Ectodermal cell (in vitro differentiated cells): ENCODE results near the gene REEP5.
"Not testable (repeated sequence)": the region's sequence is repeated elsewhere in the genome, so short reads cannot be mapped to it uniquely, and the experiment has no call there.

ENCODE experiments used
- H3K27ac ChIP-seq: 2 replicates; pipeline ENCODE4 v1.7.0; 2013; ENCODE audit warnings: mild to moderate bottlenecking, low read depth, low read length; ENCODE audit not compliant: insufficient read depth, poor library complexity, severe bottlenecking
- H3K27me3 ChIP-seq: 2 replicates; pipeline ENCODE4 v1.7.0; 2013; ENCODE audit warnings: mild to moderate bottlenecking, low read length; ENCODE audit not compliant: insufficient read depth, control insufficient read depth, poor library complexity, severe bottlenecking
- H3K36me3 ChIP-seq: one replicate; pipeline ENCODE4 v1.7.0; 2013; ENCODE audit warnings: low read length; ENCODE audit not compliant: control insufficient read depth, insufficient read depth
- H3K4me1 ChIP-seq: one replicate; pipeline ENCODE4 v1.7.0; 2013; ENCODE audit warnings: low read length; ENCODE audit not compliant: control insufficient read depth, insufficient read depth
- H3K4me3 ChIP-seq: 2 replicates; pipeline ENCODE4 v1.7.0; 2013; ENCODE audit warnings: low read depth, low read length, control low read depth; ENCODE audit not compliant: insufficient read depth
- H3K9me3 ChIP-seq: 2 replicates; pipeline ENCODE4 v1.7.0; 2013; ENCODE audit warnings: mild to moderate bottlenecking, low read length, moderate library complexity; ENCODE audit not compliant: control insufficient read depth
- WGBS, 2 experiments: methylation state at CpG; one replicate each; pipeline ENCODE4 v1.1.7; 2013; ENCODE audit warnings: missing lambda C conversion rate in 2 of 2; 5-methylcytosine and 5-hydroxymethylcytosine counted together

Gene REEP5

DNA sequence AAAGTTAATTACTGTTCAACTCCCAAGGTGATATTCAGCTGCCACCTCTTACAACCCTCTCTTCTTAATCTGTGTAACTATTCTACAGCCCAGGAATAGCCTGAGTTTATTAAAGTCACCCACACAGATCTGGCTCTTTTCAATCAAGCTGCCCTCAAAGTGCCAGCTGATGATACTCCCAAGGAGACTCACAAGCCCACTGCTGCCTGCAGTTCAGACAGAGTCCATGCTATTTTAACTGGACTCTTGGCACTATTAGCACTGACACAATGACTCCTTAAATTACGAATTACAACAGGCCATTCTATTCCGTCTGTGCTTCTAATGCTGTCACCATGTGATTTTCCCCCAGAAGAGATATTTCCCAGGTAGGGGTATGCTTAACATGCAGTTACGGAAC is 26.3 kb downstream of the REEP5 start:
- Histone ChIP-seq H3K4me1 (no peaks in the 10 kb centered on the region), H3K27me3 (no peaks in the 10 kb centered on the region), H3K4me3 (no peak overlapping the region), H3K27ac (no peak overlapping the region), H3K9me3 (no peaks in the 10 kb centered on the region), H3K36me3 (no peaks in the 10 kb centered on the region)
- WGBS, 2 experiments = 93 to 94% methylated on average over 3 of the region's 3 CpGs

GRCh38 chr5:112892776-112893175 is 29.3 kb downstream of the REEP5 start:
- Histone ChIP-seq H3K9me3 (no peaks in the 10 kb centered on the region), H3K27me3 (no peaks in the 10 kb centered on the region), H3K4me3 (no peak overlapping the region), H3K36me3 (no peaks in the 10 kb centered on the region), H3K4me1 (no peaks in the 10 kb centered on the region), H3K27ac (no peak overlapping the region)
- WGBS, 2 experiments = 90 to 96% methylated on average over 10 to 13 of the region's 13 CpGs

DNA sequence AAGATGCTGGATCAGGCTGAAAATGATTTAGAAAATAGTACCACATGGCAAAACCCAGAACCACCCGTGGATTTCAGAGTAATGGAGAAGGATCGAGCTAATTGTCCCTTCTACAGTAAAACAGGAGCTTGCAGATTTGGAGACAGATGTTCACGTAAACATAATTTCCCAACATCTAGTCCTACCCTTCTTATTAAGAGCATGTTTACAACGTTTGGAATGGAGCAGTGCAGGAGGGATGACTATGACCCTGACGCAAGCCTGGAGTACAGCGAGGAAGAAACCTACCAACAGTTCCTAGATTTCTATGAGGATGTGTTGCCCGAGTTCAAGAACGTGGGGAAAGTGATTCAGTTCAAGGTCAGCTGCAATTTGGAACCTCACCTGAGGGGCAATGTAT is 30.0 kb downstream of the REEP5 start:
- H3K4me1 ChIP-seq, H3K9me3 ChIP-seq, H3K4me3 ChIP-seq, H3K36me3 ChIP-seq, H3K27ac ChIP-seq, H3K27me3 ChIP-seq: not testable (repeated sequence)
- WGBS, 2 experiments = 89 to 94% methylated on average over 6 to 8 of the region's 8 CpGs

GRCh38 chr5:112886975-112887374 is 35.1 kb downstream of the REEP5 start:
- H3K27me3 ChIP-seq = no peaks in the 10 kb centered on the region
- no peak overlapping the region for H3K4me3 ChIP-seq
- no peaks in the 10 kb centered on the region for H3K9me3 ChIP-seq
- no peak overlapping the region for H3K27ac ChIP-seq
- H3K36me3 ChIP-seq = peaks cover 10% of the 10 kb centered on the region
- H3K4me1 ChIP-seq = no peaks in the 10 kb centered on the region
- WGBS, 2 experiments = 95 to 97% methylated on average over 4 of the region's 4 CpGs

- Histone ChIP-seq H3K27ac (no peak overlapping the region), H3K36me3 (peaks cover 12% of the 10 kb centered on the region)
- WGBS, 2 experiments = 93 to 98% methylated on average over 3 of the region's 3 CpGs
These were observed 37.0 kb downstream of the REEP5 start for GRCh38 chr5:112885001-112885400.

DNA sequence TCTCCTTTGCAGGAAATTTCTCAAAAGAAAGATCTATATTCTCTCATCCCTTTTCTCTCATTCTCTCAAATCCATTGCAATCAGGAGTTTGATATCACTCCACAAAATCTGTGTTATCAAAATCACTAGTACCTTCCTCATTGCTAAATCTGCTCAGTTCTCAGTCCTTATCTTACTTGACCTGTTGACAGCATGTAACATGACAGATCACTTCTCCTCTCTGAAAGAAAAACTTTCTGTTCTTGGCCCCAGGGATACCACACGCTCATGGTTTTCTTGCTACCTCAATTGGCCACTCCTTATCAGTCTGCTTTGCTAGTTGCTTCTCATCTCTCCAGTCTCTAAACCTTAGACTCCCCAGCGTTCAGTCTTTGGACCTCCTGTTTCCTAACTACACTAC is 38.8 kb downstream of the REEP5 start:
- WGBS, 2 experiments = 93 to 94% methylated on average over 2 of the region's 2 CpGs
- no peaks in the 10 kb centered on the region for H3K9me3 ChIP-seq
- no peak overlapping the region for H3K4me3 ChIP-seq
- no peaks in the 10 kb centered on the region for H3K27me3 ChIP-seq
- H3K4me1 ChIP-seq = no peaks in the 10 kb centered on the region
- H3K27ac ChIP-seq = no peak overlapping the region
- peaks cover 13% of the 10 kb centered on the region for H3K36me3 ChIP-seq

More at GRCh38 chr5:112885001-112885400, 37.0 kb downstream of the REEP5 start:
- no peaks in the 10 kb centered on the region for H3K27me3 ChIP-seq
- no peak overlapping the region for H3K4me3 ChIP-seq
- H3K4me1 ChIP-seq = no peaks in the 10 kb centered on the region
- no peaks in the 10 kb centered on the region for H3K9me3 ChIP-seq

- Histone ChIP-seq H3K36me3 (peaks cover 7% of the 10 kb centered on the region), H3K27ac (no peak overlapping the region), H3K4me3 (no peak overlapping the region), H3K4me1 (no peaks in the 10 kb centered on the region), H3K9me3 (no peaks in the 10 kb centered on the region), H3K27me3 (no peaks in the 10 kb centered on the region)
- WGBS, 2 experiments = 88 to 93% methylated on average over 2 of the region's 2 CpGs
These were observed 41.6 kb downstream of the REEP5 start for GRCh38 chr5:112880219-112880964.

DNA sequence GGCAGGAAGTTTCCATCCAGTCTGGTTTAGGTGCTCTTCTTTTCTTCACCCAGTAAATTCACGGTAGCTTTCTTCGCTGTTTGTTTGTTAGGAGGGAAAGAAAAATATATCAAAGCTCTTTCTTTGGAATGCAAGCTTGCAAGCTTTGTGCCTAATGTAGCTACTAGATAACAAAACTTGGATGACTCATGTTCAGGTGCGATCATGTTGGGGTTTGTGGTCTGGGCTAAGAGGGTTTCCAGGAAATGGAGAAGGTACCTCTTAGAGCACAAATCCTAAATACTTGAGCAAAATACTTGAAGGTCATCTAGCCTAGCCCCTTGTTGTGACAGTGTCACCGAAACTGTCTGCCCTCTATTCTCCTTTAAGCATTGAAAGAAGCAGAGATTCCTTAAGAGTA is 43.3 kb downstream of the REEP5 start:
- no peak overlapping the region for H3K4me3 ChIP-seq
- H3K27ac ChIP-seq = no peak overlapping the region
- peaks cover 2% of the 10 kb centered on the region for H3K36me3 ChIP-seq
- 91 to 93% methylated on average over 4 of the region's 4 CpGs for WGBS, 2 experiments
- H3K27me3 ChIP-seq = no peaks in the 10 kb centered on the region
- H3K9me3 ChIP-seq = no peaks in the 10 kb centered on the region
- no peaks in the 10 kb centered on the region for H3K4me1 ChIP-seq

- H3K36me3 ChIP-seq = peaks cover 2% of the 10 kb centered on the region
- no peaks in the 10 kb centered on the region for H3K4me1 ChIP-seq
- no peak overlapping the region for H3K4me3 ChIP-seq
- H3K27ac ChIP-seq = no peak overlapping the region
- 78 to 82% methylated on average over 3 of the region's 4 CpGs for WGBS, 2 experiments
- no peaks in the 10 kb centered on the region for H3K27me3 ChIP-seq
- H3K9me3 ChIP-seq = no peaks in the 10 kb centered on the region
These were observed 43.9 kb downstream of the REEP5 start for GRCh38 chr5:112878101-112878500.

- H3K4me1 ChIP-seq = no peaks in the 10 kb centered on the region
- H3K27me3 ChIP-seq = no peaks in the 10 kb centered on the region
- peaks cover 2% of the 10 kb centered on the region for H3K36me3 ChIP-seq
- H3K27ac ChIP-seq = no peak overlapping the region
- 72 to 76% methylated on average over 2 of the region's 2 CpGs for WGBS, 2 experiments
- H3K4me3 ChIP-seq = no peak overlapping the region
- H3K9me3 ChIP-seq = no peaks in the 10 kb centered on the region
These were observed 45.7 kb downstream of the REEP5 start for GRCh38 chr5:112876362-112876761.
